K562 (cell line): Measurements from ENCODE around the gene TRAF3IP3. TPM values are rescaled to one million over a fixed set of nuclear protein-coding genes. Genes with fewer than 3 reads are reported as not detected.
A peak's percentile ranks its signal among the peaks of the same experiment; 100 is the strongest.

Experiments
- CHCHD3 ChIP-seq: fragments of 250-450 bp; sonication (Bioruptor Pico); IDR thresholded peaks from 2 replicates; pipeline ENCODE4 v2.1.2; 2022; ENCODE audit warnings: mild to moderate bottlenecking
- FOXM1 ChIP-seq, 2 experiments: fragments of 450-650 bp in 1 of 2; sonication (generic) in 1 of 2; formaldehyde crosslinking in 1 of 2; IDR thresholded peaks; 2 replicates each; pipeline versions ENCODE4 v1.6.1 to v1.9.0; 2017 to 2022; ENCODE audit warnings: low read depth in 2 of 2, mild to moderate bottlenecking in 2 of 2, missing genetic modification reagents in 1 of 2, moderate library complexity in 1 of 2
- GATAD2B ChIP-seq: fragments of 450-650 bp; IDR thresholded peaks from 2 replicates; pipeline ENCODE4 v1.6.1; 2017; ENCODE audit warnings: mild to moderate bottlenecking, borderline replicate concordance
- HDAC8 ChIP-seq: fragments of 450-650 bp; IDR thresholded peaks from 2 replicates; pipeline ENCODE4 v1.6.1; 2016; ENCODE audit warnings: mild to moderate bottlenecking, missing genetic modification characterization, moderate library complexity, missing compliant biosample characterization
- KLF6 ChIP-seq: fragments of 250-450 bp; sonication (Bioruptor Pico); IDR thresholded peaks from 2 replicates; pipeline ENCODE4 v1.4.0; 2020; ENCODE audit warnings: mild to moderate bottlenecking, moderate library complexity, borderline replicate concordance
- MAFK ChIP-seq: IDR thresholded peaks from 2 replicates; pipeline ENCODE4 v1.6.1; 2011; ENCODE audit warnings: low read length, improper control_type of control experiment
- NCOA1 ChIP-seq: fragments of 450-650 bp; IDR thresholded peaks from 2 replicates; pipeline ENCODE4 v1.6.1; 2016; ENCODE audit warnings: low read depth
- XRCC3 ChIP-seq: fragments of 450-650 bp; IDR thresholded peaks from 2 replicates; pipeline ENCODE4 v1.6.1; 2017; ENCODE audit warnings: mild to moderate bottlenecking, moderate library complexity
- ZNF146 ChIP-seq: IDR thresholded peaks from one replicate; pipeline ENCODE4 v1.6.1; 2018; ENCODE audit warnings: missing compliant biosample characterization; ENCODE audit not compliant: unreplicated experiment
- ZNF253 ChIP-seq: fragments of 250-450 bp; sonication (Bioruptor Pico); conservative IDR thresholded peaks from 2 replicates; pipeline ENCODE4 v1.6.1; 2021; ENCODE audit warnings: mild to moderate bottlenecking
- ZNF79 ChIP-seq: fragments of 250-450 bp; sonication (Bioruptor Pico); IDR thresholded peaks from 2 replicates; pipeline ENCODE4 v1.4.0; 2020; ENCODE audit warnings: low read depth, mild to moderate bottlenecking, moderate library complexity
- polyA plus RNA-seq, 8 experiments: library from polyadenylated mRNA; depleted of rRNA in 4 of 8; stranded (reverse) in 5 of 8; unstranded in 3 of 8; fragments of >200 nt; fragmentation: Nextera tagmentation in 2 of 8; fragmentation: Illumina TruSeq in 1 of 8; extraction: Ambion mirVana in 2 of 8; extraction: Trizol in 1 of 8; gene quantifications; 2 replicates each; pipeline versions ENCODE4 v1.2.1 to v1.2.3, GENCODE V29; 2011 to 2014; ENCODE audit warnings: inconsistent platforms in 1 of 8, missing spikeins in 1 of 8
- total RNA-seq, 7 experiments: library from RNA; depleted of rRNA in 6 of 7; stranded (reverse); fragments of >200 nt in 6 of 7; fragmentation: Illumina TruSeq in 2 of 7; extraction: Trizol in 2 of 7; gene quantifications; 2 replicates each; pipeline versions ENCODE4 v1.2.1 to v1.2.3, GENCODE V29; 2011 to 2021; ENCODE audit warnings: low replicate concordance in 1 of 7
- TF ChIP-seq, protein P1 (sequence below), 2 experiments: fragments of 450-650 bp; formaldehyde crosslinking in 1 of 2; IDR thresholded peaks; 2 replicates each; pipeline versions ENCODE4 v1.4.0 to v1.6.1; 2014 to 2020; ENCODE audit warnings: mild to moderate bottlenecking in 2 of 2, borderline replicate concordance in 1 of 2, low read depth in 1 of 2
- TF ChIP-seq, protein P2 (sequence below): fragments of 450-650 bp; IDR thresholded peaks from 2 replicates; pipeline ENCODE4 v1.6.1; 2018; ENCODE audit warnings: mild to moderate bottlenecking, low read depth; ENCODE audit not compliant: partially characterized antibody
- TF ChIP-seq, protein P3 (sequence below), 2 experiments: fragments of 450-650 bp in 1 of 2; sonication (generic) in 1 of 2; formaldehyde crosslinking; conservative IDR thresholded peaks; 2 replicates each; pipeline versions ENCODE4 v1.4.0 to v1.8.1; 2020 to 2022; ENCODE audit warnings: mild to moderate bottlenecking in 1 of 2, missing genetic modification reagents in 1 of 2
- TF ChIP-seq, protein P4 (sequence below): fragments of 250-450 bp; sonication (Bioruptor Pico); IDR thresholded peaks from 2 replicates; pipeline ENCODE4 v1.5.0; 2021
- TF ChIP-seq, protein P5 (sequence below): fragments of 250-450 bp; sonication (Bioruptor Pico); IDR thresholded peaks from 2 replicates; pipeline ENCODE4 v1.9.0; 2021; ENCODE audit warnings: mild to moderate bottlenecking

Gene TRAF3IP3
- total and polyA plus RNA-seq, 9 of the 15 experiments (the other 6 are each of a cell fraction or from before 2014, with no cell fraction given): 0.06 to 1.1 (median 0.31) TPM

DNA sequence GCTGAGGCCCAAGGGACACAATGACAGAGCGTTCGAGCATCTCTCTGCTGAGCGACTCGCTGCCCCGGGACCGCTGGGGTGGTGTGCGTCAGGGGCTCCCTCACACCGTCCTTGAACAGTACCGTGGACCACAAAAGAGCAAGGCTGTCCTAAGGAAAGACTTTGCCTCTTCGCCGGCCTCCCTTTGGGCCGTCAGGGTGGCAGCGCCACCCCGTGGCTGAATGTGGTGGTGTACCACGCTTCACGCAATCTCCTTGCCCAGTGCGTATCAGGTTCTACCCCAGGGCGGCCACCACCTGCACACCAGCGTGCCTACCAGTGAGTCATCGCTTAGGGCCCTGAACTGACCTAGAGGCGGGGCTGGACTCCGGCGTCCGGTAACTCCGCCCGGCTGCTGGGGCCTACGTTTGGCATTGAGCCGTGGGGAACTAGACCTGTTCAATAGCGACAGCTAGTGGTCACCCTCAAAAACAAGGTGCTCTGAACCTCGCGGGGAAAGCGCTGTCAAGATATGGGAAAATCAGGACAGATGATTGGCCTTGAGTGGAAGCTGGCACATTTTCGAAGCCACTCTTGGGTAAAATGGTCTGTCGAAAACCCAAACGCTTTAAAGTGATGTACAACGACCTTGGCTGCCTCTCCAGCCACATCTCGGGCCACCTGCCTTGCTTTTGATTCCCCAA lies 8.1 kb upstream of the TRAF3IP3 start (continued):
- TF ChIP-seq, protein P1, sequence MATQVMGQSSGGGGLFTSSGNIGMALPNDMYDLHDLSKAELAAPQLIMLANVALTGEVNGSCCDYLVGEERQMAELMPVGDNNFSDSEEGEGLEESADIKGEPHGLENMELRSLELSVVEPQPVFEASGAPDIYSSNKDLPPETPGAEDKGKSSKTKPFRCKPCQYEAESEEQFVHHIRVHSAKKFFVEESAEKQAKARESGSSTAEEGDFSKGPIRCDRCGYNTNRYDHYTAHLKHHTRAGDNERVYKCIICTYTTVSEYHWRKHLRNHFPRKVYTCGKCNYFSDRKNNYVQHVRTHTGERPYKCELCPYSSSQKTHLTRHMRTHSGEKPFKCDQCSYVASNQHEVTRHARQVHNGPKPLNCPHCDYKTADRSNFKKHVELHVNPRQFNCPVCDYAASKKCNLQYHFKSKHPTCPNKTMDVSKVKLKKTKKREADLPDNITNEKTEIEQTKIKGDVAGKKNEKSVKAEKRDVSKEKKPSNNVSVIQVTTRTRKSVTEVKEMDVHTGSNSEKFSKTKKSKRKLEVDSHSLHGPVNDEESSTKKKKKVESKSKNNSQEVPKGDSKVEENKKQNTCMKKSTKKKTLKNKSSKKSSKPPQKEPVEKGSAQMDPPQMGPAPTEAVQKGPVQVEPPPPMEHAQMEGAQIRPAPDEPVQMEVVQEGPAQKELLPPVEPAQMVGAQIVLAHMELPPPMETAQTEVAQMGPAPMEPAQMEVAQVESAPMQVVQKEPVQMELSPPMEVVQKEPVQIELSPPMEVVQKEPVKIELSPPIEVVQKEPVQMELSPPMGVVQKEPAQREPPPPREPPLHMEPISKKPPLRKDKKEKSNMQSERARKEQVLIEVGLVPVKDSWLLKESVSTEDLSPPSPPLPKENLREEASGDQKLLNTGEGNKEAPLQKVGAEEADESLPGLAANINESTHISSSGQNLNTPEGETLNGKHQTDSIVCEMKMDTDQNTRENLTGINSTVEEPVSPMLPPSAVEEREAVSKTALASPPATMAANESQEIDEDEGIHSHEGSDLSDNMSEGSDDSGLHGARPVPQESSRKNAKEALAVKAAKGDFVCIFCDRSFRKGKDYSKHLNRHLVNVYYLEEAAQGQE (IDR thresholded peaks at IDR 0.05; ENCODE audit: borderline replicate concordance): peak; percentile 89
- TF ChIP-seq, protein P1 (CRISPR knock-in tag; IDR thresholded peaks at IDR 0.05; ENCODE audit: low read depth): peak; percentile 59; the same call in 1 of the 2 replicates
- TF ChIP-seq ZNF253 (CRISPR knock-in tag): no peak
- TF ChIP-seq, protein P2, sequence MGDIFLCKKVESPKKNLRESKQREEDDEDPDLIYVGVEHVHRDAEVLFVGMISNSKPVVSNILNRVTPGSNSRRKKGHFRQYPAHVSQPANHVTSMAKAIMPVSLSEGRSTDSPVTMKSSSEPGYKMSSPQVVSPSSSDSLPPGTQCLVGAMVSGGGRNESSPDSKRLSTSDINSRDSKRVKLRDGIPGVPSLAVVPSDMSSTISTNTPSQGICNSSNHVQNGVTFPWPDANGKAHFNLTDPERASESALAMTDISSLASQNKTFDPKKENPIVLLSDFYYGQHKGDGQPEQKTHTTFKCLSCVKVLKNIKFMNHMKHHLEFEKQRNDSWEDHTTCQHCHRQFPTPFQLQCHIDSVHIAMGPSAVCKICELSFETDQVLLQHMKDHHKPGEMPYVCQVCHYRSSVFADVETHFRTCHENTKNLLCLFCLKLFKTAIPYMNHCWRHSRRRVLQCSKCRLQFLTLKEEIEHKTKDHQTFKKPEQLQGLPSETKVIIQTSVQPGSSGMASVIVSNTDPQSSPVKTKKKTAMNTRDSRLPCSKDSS: no peak
- no peak for TF ChIP-seq FOXM1 (IDR thresholded peaks at IDR 0.05; ENCODE audit: low read depth)
- no peak for TF ChIP-seq FOXM1 (CRISPR knock-in tag; IDR thresholded peaks at IDR 0.05; ENCODE audit: low read depth)
- TF ChIP-seq, protein P3, sequence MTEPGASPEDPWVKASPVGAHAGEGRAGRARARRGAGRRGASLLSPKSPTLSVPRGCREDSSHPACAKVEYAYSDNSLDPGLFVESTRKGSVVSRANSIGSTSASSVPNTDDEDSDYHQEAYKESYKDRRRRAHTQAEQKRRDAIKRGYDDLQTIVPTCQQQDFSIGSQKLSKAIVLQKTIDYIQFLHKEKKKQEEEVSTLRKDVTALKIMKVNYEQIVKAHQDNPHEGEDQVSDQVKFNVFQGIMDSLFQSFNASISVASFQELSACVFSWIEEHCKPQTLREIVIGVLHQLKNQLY (CRISPR knock-in tag; conservative IDR thresholded peaks at IDR 0.05): 0 out of 4 replicates have a peak, but pooled peaks of 1 of the 2 experiments have one; percentile 33
- no peak for TF ChIP-seq KLF6 (CRISPR knock-in tag)
- TF ChIP-seq CHCHD3 (CRISPR knock-in tag): no peak
- TF ChIP-seq, protein P4, sequence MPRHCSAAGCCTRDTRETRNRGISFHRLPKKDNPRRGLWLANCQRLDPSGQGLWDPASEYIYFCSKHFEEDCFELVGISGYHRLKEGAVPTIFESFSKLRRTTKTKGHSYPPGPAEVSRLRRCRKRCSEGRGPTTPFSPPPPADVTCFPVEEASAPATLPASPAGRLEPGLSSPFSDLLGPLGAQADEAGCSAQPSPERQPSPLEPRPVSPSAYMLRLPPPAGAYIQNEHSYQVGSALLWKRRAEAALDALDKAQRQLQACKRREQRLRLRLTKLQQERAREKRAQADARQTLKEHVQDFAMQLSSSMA (CRISPR knock-in tag): no peak
- TF ChIP-seq HDAC8: no peak
- TF ChIP-seq, protein P5, sequence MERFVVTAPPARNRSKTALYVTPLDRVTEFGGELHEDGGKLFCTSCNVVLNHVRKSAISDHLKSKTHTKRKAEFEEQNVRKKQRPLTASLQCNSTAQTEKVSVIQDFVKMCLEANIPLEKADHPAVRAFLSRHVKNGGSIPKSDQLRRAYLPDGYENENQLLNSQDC (CRISPR knock-in tag): no peak
- TF ChIP-seq MAFK: no peak
- TF ChIP-seq XRCC3: no peak
- TF ChIP-seq GATAD2B: no peak
- TF ChIP-seq ZNF79 (CRISPR knock-in tag): no peak
- 0 out of 2 replicates have a peak, but pooled peaks have one; percentile 19 for TF ChIP-seq NCOA1
- TF ChIP-seq ZNF146 (CRISPR knock-in tag): no peak
